Cardiac atrium fibroblast (primary cell): ENCODE results near the gene LRP11. TPM values are rescaled to one million over a fixed set of nuclear protein-coding genes. Genes with fewer than 3 reads are reported as not detected.

ENCODE experiments used
- total RNA-seq: library from RNA; depleted of rRNA; stranded (reverse); fragments of >200 nt; gene quantifications from 2 replicates; pipeline ENCODE4 v1.2.3, GENCODE V29; 2015

Gene LRP11, protein sequence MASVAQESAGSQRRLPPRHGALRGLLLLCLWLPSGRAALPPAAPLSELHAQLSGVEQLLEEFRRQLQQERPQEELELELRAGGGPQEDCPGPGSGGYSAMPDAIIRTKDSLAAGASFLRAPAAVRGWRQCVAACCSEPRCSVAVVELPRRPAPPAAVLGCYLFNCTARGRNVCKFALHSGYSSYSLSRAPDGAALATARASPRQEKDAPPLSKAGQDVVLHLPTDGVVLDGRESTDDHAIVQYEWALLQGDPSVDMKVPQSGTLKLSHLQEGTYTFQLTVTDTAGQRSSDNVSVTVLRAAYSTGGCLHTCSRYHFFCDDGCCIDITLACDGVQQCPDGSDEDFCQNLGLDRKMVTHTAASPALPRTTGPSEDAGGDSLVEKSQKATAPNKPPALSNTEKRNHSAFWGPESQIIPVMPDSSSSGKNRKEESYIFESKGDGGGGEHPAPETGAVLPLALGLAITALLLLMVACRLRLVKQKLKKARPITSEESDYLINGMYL
- 30.0 and 44.7 TPM in 2 replicates for total RNA-seq

DNA sequence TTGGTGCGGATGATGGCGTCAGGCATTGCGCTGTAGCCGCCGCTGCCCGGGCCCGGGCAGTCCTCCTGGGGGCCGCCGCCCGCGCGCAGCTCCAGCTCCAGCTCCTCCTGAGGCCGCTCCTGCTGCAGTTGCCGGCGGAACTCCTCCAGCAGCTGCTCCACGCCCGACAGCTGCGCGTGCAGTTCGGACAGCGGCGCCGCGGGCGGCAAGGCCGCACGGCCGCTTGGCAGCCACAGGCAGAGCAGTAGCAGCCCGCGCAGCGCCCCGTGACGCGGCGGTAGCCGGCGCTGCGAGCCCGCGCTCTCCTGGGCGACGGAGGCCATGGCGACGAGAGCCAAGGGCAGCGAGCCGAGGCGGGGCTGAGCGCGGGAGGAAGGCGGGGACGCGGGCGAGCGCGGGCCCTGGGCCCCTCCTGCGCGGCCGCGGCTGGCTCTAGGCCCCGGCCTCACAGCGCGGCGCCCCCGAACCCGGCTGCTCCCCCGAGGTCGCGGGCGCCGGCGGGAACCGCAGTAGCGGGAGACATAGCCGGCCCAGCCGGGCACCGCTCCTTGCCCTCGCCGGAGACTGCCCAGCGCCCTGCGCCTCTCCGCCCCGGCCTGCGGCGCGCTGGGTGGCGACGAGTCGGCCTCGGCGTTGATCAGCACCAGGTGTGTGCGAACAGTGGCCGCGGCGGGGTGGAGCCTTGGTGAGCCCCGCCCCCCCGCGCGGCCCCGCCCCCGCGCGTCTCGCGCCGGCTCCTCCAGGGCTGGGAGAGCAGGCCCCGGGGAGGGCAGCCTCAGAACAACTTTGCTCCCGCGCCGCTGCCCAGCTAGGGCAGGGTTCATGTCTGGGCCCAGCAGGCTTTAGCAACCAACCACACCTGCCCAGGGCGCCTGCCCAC is at the start of gene LRP11:
TSS of gene LRP11 (minus strand) at position 662 of the 880 bp plus-strand sequence. CDS start at position 323, 339 bp downstream.

DNA sequence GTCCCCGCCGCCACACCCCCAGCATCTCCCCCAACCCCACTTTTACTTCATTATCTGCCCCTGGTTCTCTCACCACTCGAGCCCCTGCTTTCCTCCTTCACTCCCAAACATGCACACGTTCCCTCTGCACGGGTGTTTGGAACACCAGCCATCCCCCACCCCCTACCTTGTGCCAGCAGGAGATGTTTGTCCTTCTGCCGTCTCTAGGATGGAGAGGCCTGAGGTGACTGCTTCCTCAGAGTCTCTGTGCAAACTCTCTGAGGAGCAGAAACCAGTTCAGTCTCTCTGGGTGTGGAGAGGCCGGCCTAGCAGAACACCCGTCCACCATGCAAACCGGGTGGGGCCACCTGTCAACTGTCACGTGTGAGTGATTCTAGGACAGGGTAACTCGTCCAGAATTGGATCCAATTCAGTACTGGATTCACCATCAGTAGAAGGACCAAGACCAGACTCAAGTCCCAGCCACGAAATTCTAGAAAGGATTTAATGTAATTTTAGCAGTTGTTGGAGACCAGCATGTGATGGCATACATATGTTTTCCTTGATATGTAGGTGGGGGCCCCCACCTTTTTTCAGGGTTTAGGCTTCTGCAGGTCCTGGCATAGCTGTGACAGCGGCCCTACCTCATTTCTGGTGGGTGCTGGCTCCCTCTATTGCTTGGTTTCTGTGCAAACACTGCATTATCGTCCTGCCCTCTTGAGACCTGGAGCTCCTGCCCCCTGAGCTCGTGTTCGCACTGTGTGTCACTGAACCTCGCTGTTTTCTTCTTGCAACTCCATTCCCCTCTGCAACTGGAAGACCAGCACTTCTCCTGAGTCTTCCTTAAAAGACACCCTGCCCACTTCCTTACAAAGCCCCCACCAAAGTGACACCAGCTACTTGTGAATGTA is 33.9 kb upstream of the LRP11 start, which contains the start of gene RAET1E:
TSS of gene RAET1E (minus strand) at position 259 of the 890 bp plus-strand sequence. CDS start 7,212 bp downstream, outside the sequence.

Other genes starting within 250 kb of the LRP11 start
- gene KATNA1, start 215.6 kb downstream of the LRP11 start, total RNA-seq = 10.8 and 15.6 TPM in 2 replicates
- 8.3 and 19.6 TPM in 2 replicates for gene LATS1, start 146.3 kb downstream of the LRP11 start, total RNA-seq
- 12.0 and 52.5 TPM in 2 replicates for gene NUP43, start 117.8 kb downstream of the LRP11 start, total RNA-seq
- 105 TPM in 2 replicates for gene PCMT1, start 114.6 kb downstream of the LRP11 start, total RNA-seq
- 0.18 and 0.49 TPM in 2 replicates for gene RAET1E, start 33.8 kb upstream of the LRP11 start, total RNA-seq
- 0.97 TPM in 1 of 2 replicates, not detected in the other for gene RAET1G, start 58.8 kb upstream of the LRP11 start, total RNA-seq
- gene ULBP2, start 77.7 kb upstream of the LRP11 start, total RNA-seq = 10.5 and 10.7 TPM in 2 replicates
- gene ULBP1, start 99.6 kb upstream of the LRP11 start, total RNA-seq = 2.0 and 2.1 TPM in 2 replicates
- not detected in 2 replicates for gene RAET1L, start 161.2 kb upstream of the LRP11 start, total RNA-seq
- gene ULBP3, start 204.8 kb upstream of the LRP11 start, total RNA-seq = 10.7 and 19.3 TPM in 2 replicates